ENCODE results near the gene CHCHD6.

DNA sequence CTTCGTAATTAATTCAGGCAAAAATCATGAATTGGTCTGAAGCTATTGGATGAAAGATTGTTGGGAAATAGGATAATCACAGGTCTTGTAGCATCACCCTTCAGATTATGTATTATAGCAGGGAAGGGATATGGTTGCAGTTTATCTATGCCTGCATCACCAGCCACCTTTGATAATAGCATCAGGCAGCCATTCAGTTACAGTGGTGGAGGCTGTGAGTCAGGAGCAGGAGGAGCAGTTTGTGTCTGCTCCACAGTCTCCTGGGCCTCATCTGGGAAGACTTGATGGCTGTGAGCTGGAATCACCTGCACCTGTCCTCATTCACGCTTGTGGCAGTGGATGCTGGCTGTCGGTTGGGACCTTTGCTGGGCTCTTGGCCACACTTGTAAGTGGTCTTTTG is 174.6 kb downstream of the CHCHD6 start:
- TF ChIP-seq SP1 (CRISPR knock-in tag; conservative IDR thresholded peaks at IDR 0.05), result no peak
- TF ChIP-seq, protein P1, sequence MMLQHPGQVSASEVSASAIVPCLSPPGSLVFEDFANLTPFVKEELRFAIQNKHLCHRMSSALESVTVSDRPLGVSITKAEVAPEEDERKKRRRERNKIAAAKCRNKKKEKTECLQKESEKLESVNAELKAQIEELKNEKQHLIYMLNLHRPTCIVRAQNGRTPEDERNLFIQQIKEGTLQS (CRISPR knock-in tag; conservative IDR thresholded peaks at IDR 0.05), result no peak

Data from WTC11 (cell line).